NCI-H510A (cell line): ENCODE data around the gene RBFOX2.

Experiments used
- DNase-seq: peaks from one replicate; lab custom pipeline; 2025; lab: John Stamatoyannopoulos, UW

The RBFOX2 gene

GRCh38 chr22:35896111-35896705 is 132.4 kb downstream of the RBFOX2 start:
- no peak for DNase-seq

DNA sequence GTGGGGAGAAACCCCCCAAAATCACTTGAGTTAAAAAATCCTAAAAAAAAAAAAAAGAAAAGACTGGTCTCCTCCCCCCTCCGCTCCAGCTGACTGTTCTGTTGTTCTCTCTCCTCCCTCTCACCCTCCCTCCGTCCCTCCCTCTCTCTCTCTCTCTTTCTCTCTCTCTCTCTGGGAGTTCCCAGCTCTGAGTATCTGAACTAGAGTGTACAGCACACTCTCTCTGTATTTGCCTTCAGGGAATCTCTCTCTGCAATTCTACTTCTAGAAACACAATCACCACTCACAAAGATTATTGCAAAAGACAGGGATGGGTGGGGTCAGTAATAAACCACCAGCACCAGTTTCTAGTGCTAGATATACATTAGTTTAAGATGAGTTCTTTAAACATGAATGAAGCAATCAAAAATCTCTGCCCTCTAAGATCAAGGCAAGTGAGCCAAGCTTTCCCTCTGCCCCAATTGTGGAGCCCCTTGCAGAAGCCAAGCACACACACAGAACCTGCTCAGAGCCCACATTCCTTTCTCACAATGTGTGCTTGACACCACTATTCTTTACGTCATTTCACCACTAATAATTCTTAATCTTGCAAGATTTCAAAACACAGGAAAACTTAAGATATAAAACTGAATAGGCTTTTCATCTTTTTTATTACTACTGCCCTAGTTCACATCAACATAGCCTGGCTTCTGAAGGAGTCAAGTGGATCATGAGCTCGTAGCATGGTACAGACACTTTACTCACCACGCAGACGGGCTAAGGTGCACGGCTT is 133.5 kb downstream of the RBFOX2 start:
- no peak for DNase-seq

DNA sequence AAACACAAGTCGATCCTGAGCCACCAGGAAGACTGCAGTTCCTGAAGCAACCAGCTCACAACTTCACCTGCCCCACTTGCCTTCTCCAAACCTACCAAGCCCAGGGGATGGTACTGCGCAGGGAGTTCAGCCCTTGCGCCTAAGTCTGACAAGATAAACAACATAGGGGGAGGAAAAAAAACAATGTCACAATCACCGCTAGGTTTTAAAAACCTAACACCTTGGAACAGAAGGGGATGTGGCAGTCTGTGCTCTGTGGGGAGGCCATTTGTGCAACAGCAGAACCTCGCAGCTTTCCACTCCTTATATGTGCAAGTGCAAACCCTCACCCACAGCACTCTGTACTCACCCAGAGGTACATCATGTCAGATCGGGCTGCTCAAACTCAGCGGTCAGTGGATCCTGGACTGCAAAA is 134.2 kb downstream of the RBFOX2 start:
- DNase-seq: no peak

GRCh38 chr22:35893698-35894097 is 134.9 kb downstream of the RBFOX2 start:
- DNase-seq: no peak

DNA sequence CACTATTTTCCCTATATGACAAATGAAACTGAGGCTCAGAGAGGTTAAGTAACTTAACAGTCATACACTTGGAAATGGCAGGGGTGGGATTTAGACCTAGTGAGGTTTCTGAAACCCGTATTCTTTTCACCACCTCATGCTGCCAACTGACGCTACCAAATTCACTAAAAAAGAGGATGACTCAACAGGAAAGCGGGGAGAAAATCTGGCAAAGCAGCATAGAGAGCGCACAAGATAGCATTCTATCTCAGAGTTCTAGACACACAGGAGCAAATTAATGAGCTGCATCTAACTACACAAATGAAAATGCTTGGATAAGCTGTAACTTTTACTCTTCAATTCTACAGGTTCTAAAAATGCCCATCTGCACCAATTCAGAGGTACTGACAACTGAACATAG is 136.4 kb downstream of the RBFOX2 start:
- no peak for DNase-seq

- DNase-seq: no peak
These were observed 137.2 kb downstream of the RBFOX2 start for GRCh38 chr22:35891442-35891841.

DNA sequence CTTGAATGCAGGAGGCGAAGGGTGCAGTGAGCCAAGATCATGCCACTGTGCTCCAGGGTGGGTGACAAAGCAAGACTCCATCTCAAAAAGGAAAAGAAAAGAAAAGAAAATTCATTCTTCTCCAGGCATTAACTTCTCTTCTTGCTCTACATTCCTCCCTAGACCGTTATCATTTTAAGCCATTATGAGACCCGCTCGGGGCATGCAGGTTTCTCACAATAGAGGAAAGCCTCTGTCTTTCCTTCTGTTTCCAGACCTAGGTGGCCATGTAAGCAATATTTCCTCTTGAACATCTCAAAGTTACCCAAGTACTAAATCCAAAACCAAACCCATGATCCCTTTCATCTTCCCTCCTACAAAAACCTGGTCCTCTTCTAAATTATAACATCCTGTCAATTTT is 139.6 kb downstream of the RBFOX2 start:
- no peak for DNase-seq

- DNase-seq: no peak
These were observed 140.3 kb downstream of the RBFOX2 start for GRCh38 chr22:35888181-35888870.

GRCh38 chr22:35887296-35887875 is 141.2 kb downstream of the RBFOX2 start:
- no peak for DNase-seq

DNA sequence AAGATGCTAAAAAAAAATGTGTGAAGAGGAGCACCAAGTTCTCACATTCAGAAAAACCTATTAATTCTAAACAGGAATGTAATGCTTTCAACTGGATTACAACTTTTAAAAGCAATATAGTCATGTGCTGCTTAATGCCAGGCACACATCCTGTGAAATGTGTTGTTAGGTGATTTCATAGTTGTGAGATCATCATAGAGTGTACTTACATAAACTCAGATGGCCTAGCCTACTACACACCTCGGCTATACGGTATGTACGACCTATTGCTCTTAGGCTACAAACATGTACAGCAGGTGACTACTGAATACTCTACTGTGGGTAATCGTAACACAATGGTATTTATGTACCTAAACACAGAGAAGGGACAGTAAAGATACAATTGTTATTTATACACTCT is 142.3 kb downstream of the RBFOX2 start:
- DNase-seq: no peak

GRCh38 chr22:35884529-35884928 is 144.1 kb downstream of the RBFOX2 start:
- DNase-seq: no peak

- no peak for DNase-seq
These were observed 145.5 kb downstream of the RBFOX2 start for GRCh38 chr22:35883031-35883620.

DNA sequence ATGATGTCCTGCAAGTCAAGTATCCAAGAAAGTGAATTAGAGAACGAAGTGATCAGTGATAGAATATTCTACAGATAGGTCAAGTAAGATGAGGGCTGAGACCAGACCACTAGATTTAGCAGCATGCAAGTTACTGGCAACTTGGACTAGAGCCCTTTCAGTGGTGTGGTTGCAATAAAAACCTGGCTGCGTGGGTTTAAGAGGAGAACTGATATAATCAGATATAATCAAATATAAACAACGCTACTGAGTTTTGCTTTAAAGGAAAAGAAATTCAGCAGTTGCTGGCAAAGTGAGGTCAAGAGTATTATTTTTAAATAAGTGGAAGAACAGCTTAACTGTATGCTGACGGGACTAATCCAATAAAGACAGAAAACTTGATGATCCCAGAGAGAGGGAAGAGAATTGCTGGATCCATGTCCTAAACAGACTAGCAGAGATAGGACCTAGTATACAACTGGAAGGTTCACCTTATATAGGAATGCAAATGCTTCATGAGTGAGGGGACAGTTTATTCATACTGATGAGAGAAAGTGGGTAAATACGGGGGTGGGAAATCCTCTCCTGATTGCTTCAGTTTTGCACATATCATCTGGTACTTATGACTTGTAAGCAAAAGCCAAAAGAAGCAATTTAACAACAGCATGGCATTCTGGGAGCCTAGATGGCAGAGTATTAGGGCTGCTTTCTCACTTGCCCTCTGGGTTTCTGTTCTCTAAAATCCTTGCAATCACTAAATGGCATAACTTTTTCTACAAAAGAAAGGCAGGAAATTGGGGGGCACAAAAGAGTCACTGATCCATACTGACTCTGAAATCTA is 146.2 kb downstream of the RBFOX2 start:
- no peak for DNase-seq

DNA sequence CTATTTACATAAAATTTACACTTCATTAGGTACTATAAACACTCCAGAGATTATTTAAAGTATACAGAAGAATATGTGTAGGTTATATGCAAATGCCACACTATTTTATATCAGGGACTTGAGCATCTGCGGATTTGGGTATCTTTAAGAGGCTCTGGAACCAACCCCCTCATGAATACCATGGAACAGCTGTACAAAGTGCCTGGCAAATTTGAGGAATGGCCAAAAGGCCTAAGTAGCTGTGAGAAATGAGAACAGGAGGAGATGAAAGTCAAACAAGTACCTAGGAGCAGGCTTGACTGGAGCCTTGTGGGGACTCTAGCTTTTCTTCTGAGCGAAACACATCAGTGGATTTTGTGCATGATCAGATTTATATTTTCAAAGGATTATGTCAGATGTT is 149.3 kb downstream of the RBFOX2 start:
- no peak for DNase-seq

DNA sequence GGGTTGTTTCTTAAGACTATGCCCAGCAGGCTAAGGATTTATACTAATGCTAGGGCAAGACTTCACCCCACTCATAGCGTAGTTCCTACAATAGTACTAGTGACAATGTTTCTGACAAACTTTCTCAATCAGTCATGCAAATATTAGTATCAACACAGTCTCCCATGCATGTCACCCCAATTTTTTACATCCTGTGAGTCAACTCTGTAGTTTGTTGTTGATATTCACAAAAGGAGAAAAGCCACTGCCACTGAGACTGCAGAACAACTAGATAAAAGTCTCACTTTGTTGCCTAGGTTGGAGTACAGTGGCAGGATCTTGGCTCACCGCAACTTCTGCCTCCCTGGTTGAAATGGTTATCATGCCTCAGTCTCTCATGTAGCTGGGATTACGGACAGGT is 155.2 kb downstream of the RBFOX2 start:
- DNase-seq: no peak

- no peak for DNase-seq
These were observed 156.2 kb downstream of the RBFOX2 start for GRCh38 chr22:35872451-35872850.

DNA sequence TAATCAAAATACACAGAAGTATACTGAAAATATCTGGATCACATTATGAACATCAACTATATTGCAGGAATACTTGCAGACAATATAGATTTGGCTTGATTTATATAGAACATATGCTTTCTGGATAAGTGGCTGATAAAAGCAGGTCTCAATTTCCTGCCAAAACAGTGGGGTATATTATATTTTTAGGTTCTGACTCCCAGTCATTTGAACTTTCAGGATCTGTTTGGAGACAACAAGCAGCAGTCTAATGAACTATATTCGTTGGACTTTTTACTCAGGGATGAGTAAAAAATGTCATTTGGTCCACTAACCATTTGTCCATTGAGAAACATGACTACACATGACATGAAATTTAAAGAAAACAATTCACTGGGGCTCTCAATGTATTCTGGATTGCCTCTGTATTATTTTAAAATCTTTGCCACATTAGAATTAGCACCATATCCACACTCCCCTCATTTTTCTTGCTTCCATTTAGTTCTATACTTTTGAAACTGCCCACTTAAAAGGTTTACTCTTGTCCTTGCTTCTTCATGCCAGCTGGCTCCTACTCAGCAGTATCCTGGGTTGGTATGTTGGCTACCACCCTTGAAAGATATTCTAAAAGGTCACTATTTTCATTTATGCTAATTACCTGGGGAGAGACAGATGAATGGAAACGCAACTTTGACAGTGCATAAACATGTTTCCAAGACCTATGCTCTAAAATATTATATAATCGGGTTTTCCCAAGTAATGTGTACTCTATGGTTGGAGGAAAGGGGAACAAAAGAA is 157.9 kb downstream of the RBFOX2 start:
- DNase-seq: no peak

DNA sequence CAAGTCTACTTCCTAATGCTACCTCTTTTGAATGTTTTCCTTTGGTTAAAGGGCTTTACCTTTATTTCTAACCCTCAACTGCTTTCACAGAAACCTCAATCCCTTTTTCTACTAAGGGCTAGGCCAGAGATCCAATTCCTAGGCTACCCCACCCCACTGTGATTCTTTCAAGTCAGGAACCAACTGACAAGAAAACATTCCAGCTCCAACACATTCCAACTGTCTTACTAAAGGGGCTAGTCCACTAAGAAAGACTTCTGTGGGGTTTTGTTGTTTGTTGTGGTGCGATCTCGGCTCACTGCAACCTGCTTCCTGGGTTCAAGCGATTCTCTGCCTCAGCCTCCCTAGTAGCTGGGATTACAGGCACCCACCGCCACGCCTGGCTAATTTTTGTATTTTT is 159.7 kb downstream of the RBFOX2 start:
- no peak for DNase-seq

DNA sequence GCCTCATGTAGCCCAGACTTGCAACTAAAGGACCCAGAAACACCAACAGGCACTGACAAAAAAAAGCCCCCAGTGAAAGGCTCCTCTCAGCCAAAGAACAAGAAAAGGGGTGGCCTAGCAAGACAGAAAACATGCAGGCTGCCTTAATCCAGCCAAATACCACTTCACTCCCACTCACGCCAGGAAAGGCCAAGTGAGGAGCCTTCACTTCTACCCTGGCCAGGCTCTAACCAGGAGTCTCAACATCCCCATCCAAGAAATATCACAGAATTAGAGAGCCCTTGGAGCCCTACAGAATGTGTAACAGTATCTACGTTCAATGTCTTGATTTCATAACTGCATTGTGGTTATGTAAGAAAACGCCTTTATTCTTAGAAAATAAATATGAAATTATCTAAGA is 162.0 kb downstream of the RBFOX2 start:
- DNase-seq: no peak

DNA sequence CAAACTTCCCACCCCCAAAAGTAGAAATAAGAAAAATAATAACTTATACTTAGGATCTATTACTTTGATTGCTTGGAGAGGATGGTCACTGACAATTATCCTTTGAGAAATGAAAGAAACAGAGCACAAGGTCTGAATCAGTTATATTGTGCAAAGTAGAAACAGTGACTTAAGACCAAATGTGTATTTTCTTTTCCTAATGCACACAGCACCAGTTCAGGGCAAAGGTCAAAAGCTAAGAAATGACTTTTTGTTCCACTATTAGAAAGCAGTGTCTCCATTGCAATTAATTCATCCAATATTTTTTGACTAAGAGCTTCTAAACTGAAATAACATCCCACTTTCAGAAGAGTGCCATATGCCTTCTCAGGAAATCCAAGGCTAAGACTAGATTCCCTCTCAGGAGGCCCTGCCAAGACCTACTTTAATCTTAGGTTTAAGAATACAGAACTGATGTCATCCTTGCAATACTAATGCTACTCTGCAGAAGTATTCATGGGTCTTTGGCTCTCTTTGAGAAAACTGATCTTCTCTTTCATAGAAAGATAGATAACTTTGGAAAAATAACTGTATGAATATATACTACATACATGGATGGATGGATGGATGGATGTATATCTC is 164.0 kb downstream of the RBFOX2 start:
- no peak for DNase-seq
